ELR (cell line): ENCODE measurements around the gene GPR18.

ENCODE experiments used
- DNase-seq: peaks from one replicate; pipeline ENCODE4 v3.0.0-alpha.2; 2015; ENCODE audit warnings: low read depth

Gene GPR18

DNA sequence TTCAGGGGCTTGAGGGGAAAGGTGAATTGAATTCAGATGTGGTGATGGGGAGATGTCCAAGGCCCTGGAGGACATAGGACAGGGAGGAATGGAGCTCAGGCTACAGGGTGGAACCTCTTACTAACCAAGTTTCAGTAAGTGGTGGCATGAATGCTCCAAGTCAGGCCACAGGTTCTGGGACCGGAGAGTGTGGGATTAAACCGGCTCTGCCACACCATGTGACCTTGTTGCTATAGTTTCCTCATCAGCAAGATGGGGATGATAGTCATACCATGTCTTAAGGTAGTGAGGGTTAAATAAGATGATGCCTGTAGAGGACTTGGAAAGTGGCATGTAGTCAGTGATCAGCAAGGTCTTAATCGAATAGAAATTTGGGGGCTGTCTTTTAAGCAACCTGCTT is 32.7 kb upstream of the GPR18 start:
- DNase-seq, result no peak

DNA sequence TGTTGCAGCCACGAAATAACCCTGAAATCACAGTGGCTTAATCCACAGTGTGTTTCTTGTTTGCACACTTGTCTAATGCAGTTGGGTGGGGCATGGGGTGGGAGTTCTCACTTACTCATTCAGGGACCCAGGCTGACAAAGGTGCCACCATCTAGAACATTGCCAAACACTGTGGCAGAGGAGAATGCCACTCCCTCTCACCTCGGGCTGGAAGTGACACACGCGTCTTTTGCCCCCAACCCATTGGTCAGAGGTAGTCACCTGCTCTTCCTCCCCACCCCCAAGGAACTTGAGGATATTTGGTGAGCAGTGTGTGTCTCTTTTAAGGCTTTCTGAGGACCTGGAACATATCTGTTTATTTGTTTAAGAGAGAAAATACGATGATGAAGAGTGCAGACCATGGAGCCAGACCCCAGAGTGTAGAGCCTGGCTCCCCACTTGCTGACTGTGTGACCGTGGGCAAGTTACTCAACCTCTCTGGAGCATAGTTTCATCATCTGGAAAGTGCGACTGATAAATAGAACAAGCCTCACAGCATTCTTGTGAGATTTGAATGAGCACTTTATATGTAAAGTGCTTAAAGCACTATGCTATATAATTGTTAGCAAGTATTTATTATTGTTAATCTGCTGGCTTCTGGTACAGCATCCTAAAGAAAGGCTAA is 31.6 kb upstream of the GPR18 start:
- DNase-seq, result no peak

DNA sequence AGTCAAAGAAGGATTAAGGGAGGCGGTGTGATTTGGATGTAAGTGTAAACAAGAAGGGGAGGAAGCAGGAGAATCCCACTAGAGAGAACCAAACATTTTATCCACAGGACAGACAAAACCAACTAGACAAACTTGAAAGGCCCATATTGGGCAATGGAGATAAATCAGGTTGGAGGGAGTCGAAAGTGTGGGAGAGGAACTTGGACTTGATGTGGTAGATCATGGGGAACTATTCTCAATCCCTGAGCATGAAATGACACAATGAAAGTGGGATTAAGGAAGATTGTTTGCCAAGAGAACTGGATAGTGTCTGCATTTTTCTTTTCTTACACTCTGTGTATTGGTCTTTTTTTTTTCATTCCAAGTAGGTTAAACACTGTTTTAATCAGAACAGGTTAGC is 31.1 kb upstream of the GPR18 start:
- no peak for DNase-seq

DNA sequence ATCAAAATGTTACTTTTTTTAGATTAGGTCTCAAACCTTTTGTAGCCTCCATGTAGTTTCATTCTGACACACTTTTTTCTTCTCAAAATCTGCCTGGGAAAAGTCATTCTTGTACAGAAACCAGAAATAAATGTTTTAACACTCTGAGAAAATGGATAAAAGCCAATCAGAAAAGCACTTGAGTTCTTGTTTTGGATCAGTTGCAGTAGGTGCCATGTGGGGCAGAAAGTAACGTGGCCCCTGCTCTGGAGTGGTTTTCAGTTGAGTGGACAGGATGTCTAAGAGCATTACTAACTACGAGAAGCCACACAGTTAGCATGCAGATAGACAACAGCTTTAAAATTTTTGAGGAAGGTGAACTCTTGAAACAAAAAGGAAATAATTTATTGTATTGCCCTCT is 29.9 kb upstream of the GPR18 start:
- no peak for DNase-seq

DNA sequence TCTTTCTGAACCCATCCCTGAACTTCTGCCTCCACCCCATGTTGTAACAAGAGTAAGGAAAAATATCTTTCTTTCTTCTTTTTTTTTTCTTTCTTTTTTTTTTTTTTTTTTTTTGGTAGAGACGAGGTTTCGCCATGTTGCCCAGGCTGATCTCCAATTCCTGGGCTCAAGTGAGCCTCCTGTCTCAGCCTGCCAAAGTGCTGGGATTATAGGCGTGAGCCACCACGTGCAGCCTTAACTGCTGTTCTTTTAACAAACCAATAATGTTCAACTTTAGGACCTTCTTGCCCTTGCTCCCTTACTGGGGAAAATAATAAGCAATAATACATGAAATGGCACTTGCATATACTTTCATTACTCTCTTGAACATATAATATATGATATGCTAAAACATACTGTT is 29.4 kb upstream of the GPR18 start:
- DNase-seq, result no peak

- DNase-seq, result no peak
These were observed 27.4 kb upstream of the GPR18 start for GRCh38 chr13:99285432-99286182.

DNA sequence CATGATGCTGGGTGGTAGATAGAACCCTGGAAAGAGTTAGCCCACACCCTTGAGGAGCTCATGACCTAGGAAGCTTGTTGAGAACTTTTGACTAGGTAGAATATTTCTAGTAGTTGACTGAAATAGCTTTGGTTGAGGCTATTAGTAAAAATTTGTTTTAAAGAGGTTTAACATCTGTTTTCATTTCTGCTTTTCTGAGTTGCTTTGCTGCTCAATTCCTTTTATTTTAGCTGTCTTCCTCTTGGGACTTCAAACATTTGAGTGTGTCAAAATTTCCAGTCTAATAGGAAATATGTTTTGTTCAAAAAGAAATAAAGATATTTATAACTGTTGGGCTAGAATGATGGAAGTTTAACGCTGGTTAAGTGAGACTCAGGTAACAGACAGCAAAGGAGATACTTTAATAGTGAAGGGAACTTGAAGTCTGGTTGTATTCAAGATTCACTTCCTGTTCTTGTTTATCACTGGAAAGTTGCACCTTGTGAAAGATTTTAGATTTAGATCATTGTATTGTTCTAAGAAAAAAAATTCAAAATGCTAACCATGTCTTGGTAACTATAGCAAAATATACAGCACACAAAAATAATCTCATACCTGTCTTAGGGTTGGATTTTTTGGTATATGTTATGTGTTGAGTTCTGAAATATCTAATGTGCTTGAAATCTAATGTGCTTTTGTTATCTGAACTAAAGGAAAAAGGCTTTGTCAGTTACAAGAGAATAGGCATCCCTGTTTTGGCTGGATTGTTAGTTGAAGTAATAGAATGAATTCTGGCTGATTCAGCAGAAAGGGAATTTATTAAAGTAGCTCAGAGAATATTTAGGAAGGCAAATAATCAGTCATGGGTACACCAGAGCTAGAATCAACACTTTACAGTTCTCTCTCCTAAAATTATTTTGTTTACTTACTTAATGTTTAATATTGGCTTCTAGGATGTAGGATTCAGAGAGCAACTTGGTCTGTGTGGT is 24.4 kb upstream of the GPR18 start:
- no peak for DNase-seq

GRCh38 chr13:99281811-99282263 is 23.7 kb upstream of the GPR18 start:
- DNase-seq, result no peak

DNA sequence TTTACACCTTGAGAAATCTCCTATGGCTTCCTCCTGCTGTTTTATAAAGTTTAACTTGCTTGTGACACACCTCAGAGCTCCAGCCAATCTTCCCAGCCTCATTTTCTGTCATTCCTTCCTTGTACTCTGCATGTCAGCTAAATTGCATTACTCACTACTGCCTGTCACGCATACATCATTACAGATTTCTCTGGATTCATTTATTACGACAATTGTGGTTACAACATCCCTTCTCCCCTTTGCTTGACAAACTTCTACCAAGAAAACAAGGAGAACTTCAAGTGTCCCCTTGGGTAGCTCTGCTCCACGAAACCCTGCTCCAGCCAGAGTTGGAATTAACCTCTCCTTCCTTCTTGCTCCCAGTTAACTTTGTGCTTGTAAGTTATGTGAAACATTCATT is 22.0 kb upstream of the GPR18 start:
- peak; percentile 45 for DNase-seq

- no peak for DNase-seq
These were observed 21.5 kb upstream of the GPR18 start for GRCh38 chr13:99279637-99280036.

- no peak for DNase-seq
These were observed 20.7 kb upstream of the GPR18 start for GRCh38 chr13:99278843-99279242.

DNA sequence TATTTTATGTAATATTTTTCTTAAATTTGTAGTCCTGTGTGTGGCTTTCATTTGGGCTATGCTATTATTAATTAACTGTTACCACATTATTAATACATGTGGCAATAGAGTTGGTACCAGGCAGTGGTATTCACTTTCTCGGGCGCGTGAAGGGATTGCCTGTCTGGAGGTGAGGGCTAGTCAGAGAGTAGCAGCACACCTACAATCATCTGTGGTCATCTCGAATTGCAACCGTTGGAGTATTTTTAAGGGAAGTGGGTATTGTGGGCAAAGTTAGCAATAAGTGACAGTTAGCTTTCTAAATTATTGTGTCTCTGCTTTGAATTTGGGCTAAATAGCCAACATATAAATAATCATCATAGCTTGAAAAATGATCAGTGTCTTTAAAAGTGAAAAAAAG is 20.0 kb upstream of the GPR18 start:
- DNase-seq, result no peak

GRCh38 chr13:99277629-99278028 is 19.4 kb upstream of the GPR18 start:
- DNase-seq, result no peak

GRCh38 chr13:99276706-99277105 is 18.5 kb upstream of the GPR18 start:
- no peak for DNase-seq

DNA sequence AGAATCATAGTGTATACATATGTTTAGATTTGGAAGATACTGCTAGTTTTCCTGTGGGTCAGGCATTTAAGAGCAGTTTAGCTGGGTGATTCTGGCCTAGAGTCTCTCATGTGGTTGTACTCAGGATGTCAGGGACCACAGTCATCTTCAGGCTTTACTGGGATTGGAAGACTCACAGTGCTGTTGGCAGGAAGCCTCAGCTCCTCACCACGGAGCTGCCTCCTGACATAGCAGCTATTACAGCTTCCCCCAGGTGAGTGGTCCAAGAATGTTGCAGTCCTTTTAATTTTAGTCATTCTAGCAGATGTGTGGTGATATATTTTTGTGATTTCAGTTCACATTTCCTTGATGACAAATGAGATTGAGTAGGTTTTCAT is 16.9 kb upstream of the GPR18 start:
- peak; percentile 79 for DNase-seq

DNA sequence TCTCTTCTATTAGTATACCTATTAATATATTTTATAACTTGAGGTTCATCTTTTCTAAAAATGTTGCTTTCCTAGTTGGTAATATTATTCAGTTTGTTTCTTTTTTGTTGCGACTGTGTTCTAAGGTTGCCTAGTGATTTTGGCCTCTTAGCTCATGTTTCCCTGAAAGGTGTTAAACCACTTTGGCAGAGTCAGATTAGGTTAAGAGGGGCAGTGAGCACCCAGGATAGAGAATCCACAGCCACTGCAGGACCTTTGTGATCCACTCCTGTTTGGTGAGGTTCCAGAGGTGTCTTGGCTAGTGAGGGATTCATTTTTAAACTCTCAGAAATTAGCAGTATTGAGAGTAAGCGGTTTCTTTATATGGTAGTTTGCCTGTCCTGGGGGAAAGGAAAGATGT is 14.9 kb upstream of the GPR18 start:
- no peak for DNase-seq

GRCh38 chr13:99272481-99272880 is 14.3 kb upstream of the GPR18 start:
- no peak for DNase-seq

DNA sequence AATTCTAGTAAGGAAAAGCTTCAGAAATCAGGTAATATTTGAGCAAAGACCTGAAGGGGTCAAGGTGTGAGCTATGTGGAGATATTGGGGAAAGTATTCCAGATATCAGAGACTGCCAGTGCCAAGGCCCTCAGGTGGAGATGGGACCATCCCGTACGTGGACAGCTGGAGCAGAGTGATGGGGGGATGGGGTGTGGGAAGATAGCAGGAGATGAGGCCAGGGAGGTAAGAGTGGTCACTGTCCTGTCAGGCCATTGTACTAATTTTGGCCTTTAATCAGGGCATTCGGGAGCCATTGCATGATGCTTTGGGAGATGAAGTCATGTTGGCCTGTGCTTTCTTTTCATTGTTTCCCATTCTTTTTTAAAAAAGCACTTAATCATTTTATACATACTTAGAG is 13.1 kb upstream of the GPR18 start:
- no peak for DNase-seq

- no peak for DNase-seq
These were observed 12.3 kb upstream of the GPR18 start for GRCh38 chr13:99270518-99270917.

DNA sequence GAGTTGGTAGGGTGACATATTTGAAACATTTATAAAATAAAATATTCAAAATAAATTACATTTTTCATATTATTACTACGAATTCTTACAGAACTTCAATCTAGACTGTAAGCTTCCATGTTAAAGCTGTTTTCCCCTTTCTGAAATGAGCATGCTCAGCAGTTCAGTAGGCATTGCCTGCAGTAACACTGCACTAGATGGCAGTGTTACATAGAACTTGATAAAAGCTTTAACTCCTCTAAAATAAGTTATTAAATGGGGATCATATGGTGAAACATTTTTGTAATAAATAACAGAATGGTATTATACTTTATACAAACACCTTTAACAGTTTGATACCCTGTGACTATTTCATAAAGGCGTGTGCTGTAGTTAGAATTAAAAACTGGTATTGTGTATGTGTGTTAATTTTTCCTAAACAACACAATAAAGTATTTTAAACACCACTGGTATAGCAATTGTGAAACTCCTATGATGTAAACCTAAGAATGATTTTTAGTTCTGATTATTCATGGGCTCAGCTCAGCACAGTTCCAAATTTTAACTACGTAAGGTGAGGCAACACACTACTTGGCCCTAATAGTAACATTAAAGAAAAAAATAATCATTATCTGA is 11.6 kb upstream of the GPR18 start:
- peak; percentile 78 for DNase-seq

DNA sequence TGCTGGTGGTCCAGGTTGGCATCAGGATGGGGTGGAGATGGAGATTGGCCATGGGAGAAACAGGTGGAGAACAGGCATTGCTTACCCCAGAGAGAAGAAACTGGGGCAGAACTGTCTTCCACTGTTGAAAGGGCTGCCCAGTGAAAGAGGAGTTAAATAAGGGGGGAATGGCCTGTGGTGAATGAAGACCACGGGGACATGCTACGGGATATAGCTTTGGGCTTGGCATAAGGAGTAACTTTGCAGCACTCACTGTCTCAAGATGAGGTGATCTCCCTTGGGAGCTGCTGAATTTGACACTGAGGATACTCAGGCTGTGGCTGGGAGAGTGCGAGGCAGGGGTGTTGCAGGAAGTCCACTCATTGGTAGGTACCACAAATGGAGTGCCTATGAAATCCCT is 10.6 kb upstream of the GPR18 start:
- DNase-seq, result no peak

GRCh38 chr13:99267927-99268326 is 9.7 kb upstream of the GPR18 start:
- no peak for DNase-seq
